ENCODE measurements around the gene PRPF31. TPM values are rescaled to one million over a fixed set of nuclear protein-coding genes. Genes with fewer than 3 reads are reported as not detected.

PRPF31 gene
- total RNA-seq, 2 experiments from 2014 or later, result 47.8 to 53.0 TPM

GRCh38 chr19:54121259-54121658 is 5.7 kb downstream of the PRPF31 start:
- intact Hi-C loops (cut with micrococcal nuclease; ENCODE audit: unreplicated experiment), result no loop called here
- Histone ChIP-seq H2AFZ (ENCODE audit: low read length) (no peak overlapping the region), H3K4me2 (ENCODE audit: low read length) (no peak overlapping the region), H3K4me3 (ENCODE audit: low read depth, low read length, poor library complexity, severe bottlenecking) (no peak overlapping the region), H3K4me1 (ENCODE audit: insufficient read depth, low read length, poor library complexity, severe bottlenecking) (peaks cover 9% of the 10 kb centered on the region), H3K79me2 (ENCODE audit: insufficient read depth, low read depth, low read length) (peaks cover 15% of the 10 kb centered on the region), H3K9me2 (ENCODE audit: insufficient read depth, low read length) (no peaks in the 10 kb centered on the region), H3K36me3 (ENCODE audit: insufficient read depth, low read length) (peaks cover 78% of the 10 kb centered on the region), H4K20me1 (ENCODE audit: insufficient read depth, low read length) (no peaks in the 10 kb centered on the region), H3K27ac (ENCODE audit: low read depth, low read length, poor library complexity, severe bottlenecking) (no peak overlapping the region), H3K9me3 (ENCODE audit: low read length) (no peaks in the 10 kb centered on the region)
- DNase-seq (ENCODE audit: low spot score), result no peak
- CTCF ChIA-PET (ENCODE audit: unreplicated experiment), result no interaction called here
- BruUV-seq (replicated peaks), result no TSS peak
- TF ChIP-seq EZH2phosphoT487 (IDR thresholded peaks at IDR 0.05; ENCODE audit: borderline replicate concordance, low read depth, low read length) (no peak), CTCF (conservative IDR thresholded peaks at IDR 0.05; ENCODE audit: low read length) (no peak)
- POLR2A ChIA-PET, result interaction anchor here (0.7 kb wide), 1 partner anchor 38 kb away, joined by 3 read pairs; no protein-coding TSS in a partner anchor

GRCh38 chr19:54123682-54124081 is 8.1 kb downstream of the PRPF31 start:
- Histone ChIP-seq H3K36me3 (ENCODE audit: insufficient read depth, low read length) (peaks cover 84% of the 10 kb centered on the region), H3K4me3 (ENCODE audit: low read depth, low read length, poor library complexity, severe bottlenecking) (no peak overlapping the region), H3K9me3 (ENCODE audit: low read length) (no peaks in the 10 kb centered on the region), H3K79me2 (ENCODE audit: insufficient read depth, low read depth, low read length) (no peaks in the 10 kb centered on the region), H4K20me1 (ENCODE audit: insufficient read depth, low read length) (no peaks in the 10 kb centered on the region), H3K4me2 (ENCODE audit: low read length) (no peak overlapping the region), H2AFZ (ENCODE audit: low read length) (no peak overlapping the region), H3K9me2 (ENCODE audit: insufficient read depth, low read length) (no peaks in the 10 kb centered on the region), H3K4me1 (ENCODE audit: insufficient read depth, low read length, poor library complexity, severe bottlenecking) (no peaks in the 10 kb centered on the region), H3K27ac (ENCODE audit: low read depth, low read length, poor library complexity, severe bottlenecking) (no peak overlapping the region)
- intact Hi-C loops (cut with micrococcal nuclease; ENCODE audit: unreplicated experiment), result no loop called here
- TF ChIP-seq EZH2phosphoT487 (IDR thresholded peaks at IDR 0.05; ENCODE audit: borderline replicate concordance, low read depth, low read length) (no peak), CTCF (conservative IDR thresholded peaks at IDR 0.05; ENCODE audit: low read length) (no peak)
- no TSS peak for BruUV-seq (replicated peaks)
- no peak for DNase-seq (ENCODE audit: low spot score)
- ChIA-PET POLR2A (no interaction called here), CTCF (ENCODE audit: unreplicated experiment) (no interaction called here)

GRCh38 chr19:54124393-54124792 is 8.8 kb downstream of the PRPF31 start:
- Histone ChIP-seq H3K79me2 (ENCODE audit: insufficient read depth, low read depth, low read length) (no peaks in the 10 kb centered on the region), H3K4me1 (ENCODE audit: insufficient read depth, low read length, poor library complexity, severe bottlenecking) (no peaks in the 10 kb centered on the region), H3K4me2 (ENCODE audit: low read length) (no peak overlapping the region), H3K9me3 (ENCODE audit: low read length) (no peaks in the 10 kb centered on the region), H3K9me2 (ENCODE audit: insufficient read depth, low read length) (no peaks in the 10 kb centered on the region), H3K4me3 (ENCODE audit: low read depth, low read length, poor library complexity, severe bottlenecking) (no peak overlapping the region), H3K27ac (ENCODE audit: low read depth, low read length, poor library complexity, severe bottlenecking) (no peak overlapping the region), H4K20me1 (ENCODE audit: insufficient read depth, low read length) (no peaks in the 10 kb centered on the region), H2AFZ (ENCODE audit: low read length) (no peak overlapping the region), H3K36me3 (ENCODE audit: insufficient read depth, low read length) (peaks cover 86% of the 10 kb centered on the region)
- ChIA-PET POLR2A (no interaction called here), CTCF (ENCODE audit: unreplicated experiment) (no interaction called here)
- DNase-seq (ENCODE audit: low spot score), result no peak
- BruUV-seq (replicated peaks), result no TSS peak
- intact Hi-C loops (cut with micrococcal nuclease; ENCODE audit: unreplicated experiment), result no loop called here
- TF ChIP-seq CTCF (conservative IDR thresholded peaks at IDR 0.05; ENCODE audit: low read length), result no peak
- no peak for TF ChIP-seq EZH2phosphoT487 (IDR thresholded peaks at IDR 0.05; ENCODE audit: borderline replicate concordance, low read depth, low read length)
